ACHN (cell line): ENCODE results near the gene RMC1.
"Not testable (repeated sequence)": the region's sequence is repeated elsewhere in the genome, so short reads cannot be mapped to it uniquely, and the experiment has no call there.

ENCODE experiments used
- DNase-seq: peaks from one replicate; pipeline ENCODE4 v3.0.0-alpha.2; 2015
- in situ Hi-C: cut with HindIII; loops from 2 replicates; pipeline ENCODE4 v1.10.0; 2017; ENCODE audit warnings: low sequenced_read_pairs, low pct_ligation_motif_present, low pct_unique_long_range_greater_than_20kb

Gene RMC1

GRCh38 chr18:23494992-23495391 is 8.3 kb upstream of the RMC1 start:
- DNase-seq, result no peak
- in situ Hi-C loops, result no loop called here

- DNase-seq, result no peak
- in situ Hi-C loops, result no loop called here
Measured at GRCh38 chr18:23495723-23496440, 7.4 kb upstream of the RMC1 start.

- in situ Hi-C loops, result no loop called here
- DNase-seq, result no peak
Measured at GRCh38 chr18:23498117-23498516, 5.2 kb upstream of the RMC1 start.

- DNase-seq, result peak; percentile 68
- in situ Hi-C loops, result no loop called here
Measured at GRCh38 chr18:23498877-23499276, 4.4 kb upstream of the RMC1 start.

GRCh38 chr18:23499291-23499781 is 4.0 kb upstream of the RMC1 start:
- in situ Hi-C loops, result no loop called here
- no peak for DNase-seq

GRCh38 chr18:23501626-23502025 is 1.7 kb upstream of the RMC1 start:
- DNase-seq, result no peak
- in situ Hi-C loops, result no loop called here

GRCh38 chr18:23502516-23503037 is 734 bp upstream of the RMC1 start:
- in situ Hi-C loops, result no loop called here
- DNase-seq, result no peak

- in situ Hi-C loops, result no loop called here
Measured at GRCh38 chr18:23503963-23504344, 643 bp downstream of the RMC1 start.

GRCh38 chr18:23504720-23505119 is 1.4 kb downstream of the RMC1 start:
- DNase-seq, result peak; percentile 55
- in situ Hi-C loops, result no loop called here

More at GRCh38 chr18:23503963-23504344, 643 bp downstream of the RMC1 start:
- DNase-seq, result no peak

- DNase-seq, result no peak
- in situ Hi-C loops, result no loop called here
Measured at GRCh38 chr18:23506393-23506792, 3.1 kb downstream of the RMC1 start.

- DNase-seq, in situ Hi-C loops: not testable (repeated sequence)
Measured at GRCh38 chr18:23510923-23511322, 7.6 kb downstream of the RMC1 start.

- DNase-seq, in situ Hi-C loops: not testable (repeated sequence)
Measured at GRCh38 chr18:23512216-23512615, 8.9 kb downstream of the RMC1 start.

GRCh38 chr18:23512641-23513040 is 9.3 kb downstream of the RMC1 start:
- DNase-seq, result no peak
- in situ Hi-C loops, result no loop called here

- DNase-seq, result peak; percentile 80
- in situ Hi-C loops, result no loop called here
Measured at GRCh38 chr18:23515911-23516546, 12.7 kb downstream of the RMC1 start.

GRCh38 chr18:23519734-23520133 is 16.4 kb downstream of the RMC1 start:
- no peak for DNase-seq
- in situ Hi-C loops, result no loop called here

- in situ Hi-C loops, result no loop called here
- DNase-seq, result no peak
Measured at GRCh38 chr18:23521271-23521670, 18.0 kb downstream of the RMC1 start.

GRCh38 chr18:23521907-23522306 is 18.6 kb downstream of the RMC1 start:
- in situ Hi-C loops, result no loop called here
- DNase-seq, result no peak

GRCh38 chr18:23523429-23524212 is 20.3 kb downstream of the RMC1 start:
- no peak for DNase-seq
- in situ Hi-C loops, result no loop called here

GRCh38 chr18:23524213-23524707 is 20.9 kb downstream of the RMC1 start:
- DNase-seq, result no peak
- in situ Hi-C loops, result no loop called here
